HEK293 (cell line): Measurements from ENCODE around the gene FGF22.
A peak's percentile ranks its signal among the peaks of the same experiment; 100 is the strongest.

ENCODE experiments used
- CTCF ChIA-PET: fragments of 350-600 bp; formaldehyde crosslinking; extraction: SDS; loops from one replicate; lab custom pipeline; 2021; ENCODE audit warnings: antibody characterized with exemption; lab: Yijun Ruan, JAX
- POLR2A ChIA-PET: fragments of 300-600 bp; formaldehyde crosslinking; extraction: SDS; loops from one replicate; lab custom pipeline; 2020; ENCODE audit warnings: antibody characterized with exemption, inconsistent platforms; lab: Yijun Ruan, JAX
- H3K27ac ChIP-seq: fragments of 200-500 bp; sonication (Bioruptor generic); 2 replicates; pipeline ENCODE4 v1.5.1; 2014; ENCODE audit warnings: low read depth, low read length, control low read depth, inconsistent platforms; ENCODE audit errors: extremely low read depth
- H3K36me3 ChIP-seq, 2 experiments: fragments of 200-500 bp in 1 of 2; sonication (Bioruptor generic) in 1 of 2; 1 replicate in 1 of 2; 2 replicates in 1 of 2; pipeline ENCODE4 v1.5.1; 2014 to 2017; ENCODE audit warnings: inconsistent platforms in 2 of 2, low read length in 2 of 2; ENCODE audit not compliant: control insufficient read depth in 2 of 2, insufficient read depth in 1 of 2
- H3K4me1 ChIP-seq: fragments of 200-500 bp; sonication (Bioruptor generic); 2 replicates; pipeline ENCODE4 v1.5.1; 2014; ENCODE audit warnings: mild to moderate bottlenecking, low read length, inconsistent platforms; ENCODE audit not compliant: control insufficient read depth, insufficient read depth
- H3K4me3 ChIP-seq: 2 replicates; pipeline ENCODE4 v1.5.1; 2011; ENCODE audit warnings: low read depth, mild to moderate bottlenecking, control low read depth, low read length, moderate library complexity
- H3K9me3 ChIP-seq: fragments of 200-500 bp; sonication (Bioruptor generic); 2 replicates; pipeline ENCODE4 v1.5.1; 2014; ENCODE audit warnings: low read depth, low read length, inconsistent platforms; ENCODE audit not compliant: control insufficient read depth, insufficient read depth
- GLIS1 ChIP-seq: fragments of 450-650 bp; formaldehyde crosslinking; IDR thresholded peaks from 2 replicates; pipeline ENCODE4 v1.5.1; 2016; ENCODE audit warnings: missing biosample characterization, missing genetic modification characterization
- HOXA7 ChIP-seq: sonication (generic); formaldehyde crosslinking; IDR thresholded peaks from 2 replicates; pipeline ENCODE4 v1.8.1; 2022; ENCODE audit warnings: missing genetic modification reagents, borderline replicate concordance
- HOXD13 ChIP-seq: sonication (generic); formaldehyde crosslinking; IDR thresholded peaks from 2 replicates; pipeline ENCODE4 v1.8.0; 2022; ENCODE audit warnings: missing genetic modification reagents, borderline replicate concordance
- KLF16 ChIP-seq: fragments of 450-650 bp; formaldehyde crosslinking; IDR thresholded peaks from 2 replicates; pipeline ENCODE4 v1.5.1; 2017; ENCODE audit warnings: missing biosample characterization, missing genetic modification characterization
- KLF8 ChIP-seq: fragments of 450-650 bp; formaldehyde crosslinking; IDR thresholded peaks from 2 replicates; pipeline ENCODE4 v1.5.1; 2016; ENCODE audit warnings: missing biosample characterization, missing genetic modification characterization
- PBX3 ChIP-seq: sonication (generic); formaldehyde crosslinking; IDR thresholded peaks from 2 replicates; pipeline ENCODE4 v1.8.1; 2022; ENCODE audit warnings: mild to moderate bottlenecking, moderate library complexity, missing genetic modification reagents
- ZIC2 ChIP-seq: fragments of 450-650 bp; formaldehyde crosslinking; IDR thresholded peaks from 2 replicates; pipeline ENCODE4 v1.5.1; 2016; ENCODE audit warnings: missing biosample characterization, missing genetic modification characterization
- ZNF112 ChIP-seq: fragments of 450-650 bp; formaldehyde crosslinking; IDR thresholded peaks from 2 replicates; pipeline ENCODE4 v1.5.0; 2017; ENCODE audit warnings: missing biosample characterization, missing genetic modification characterization
- ZNF2 ChIP-seq: fragments of 450-650 bp; formaldehyde crosslinking; IDR thresholded peaks from 2 replicates; pipeline ENCODE4 v1.5.1; 2016; ENCODE audit warnings: missing biosample characterization, missing genetic modification characterization
- ZNF37A ChIP-seq: fragments of 450-650 bp; IDR thresholded peaks from 2 replicates; pipeline ENCODE4 v1.5.1; 2018; ENCODE audit warnings: missing biosample characterization, missing genetic modification characterization
- ZNF404 ChIP-seq: fragments of 450-650 bp; formaldehyde crosslinking; IDR thresholded peaks from 2 replicates; pipeline ENCODE4 v1.5.1; 2017; ENCODE audit warnings: missing biosample characterization, missing genetic modification characterization
- ZNF777 ChIP-seq: fragments of 450-650 bp; formaldehyde crosslinking; IDR thresholded peaks from 2 replicates; pipeline ENCODE4 v1.5.1; 2017; ENCODE audit warnings: missing biosample characterization, missing genetic modification characterization, borderline replicate concordance
- ZNF837 ChIP-seq: fragments of 450-650 bp; formaldehyde crosslinking; IDR thresholded peaks from 2 replicates; pipeline ENCODE4 v1.5.1; 2016; ENCODE audit warnings: missing biosample characterization, missing genetic modification characterization
- ZNF843 ChIP-seq: fragments of 450-650 bp; formaldehyde crosslinking; IDR thresholded peaks from 2 replicates; pipeline ENCODE4 v1.5.1; 2016; ENCODE audit warnings: missing biosample characterization, missing genetic modification characterization
- ZSCAN5A ChIP-seq: fragments of 450-650 bp; formaldehyde crosslinking; IDR thresholded peaks from 2 replicates; pipeline ENCODE4 v1.5.1; 2016; ENCODE audit warnings: missing biosample characterization, missing genetic modification characterization
- TF ChIP-seq, protein P1 (sequence below): fragments of 450-650 bp; formaldehyde crosslinking; conservative IDR thresholded peaks from 2 replicates; pipeline ENCODE4 v1.5.1; 2016; ENCODE audit warnings: low read depth, missing biosample characterization, missing genetic modification characterization

FGF22 gene

DNA sequence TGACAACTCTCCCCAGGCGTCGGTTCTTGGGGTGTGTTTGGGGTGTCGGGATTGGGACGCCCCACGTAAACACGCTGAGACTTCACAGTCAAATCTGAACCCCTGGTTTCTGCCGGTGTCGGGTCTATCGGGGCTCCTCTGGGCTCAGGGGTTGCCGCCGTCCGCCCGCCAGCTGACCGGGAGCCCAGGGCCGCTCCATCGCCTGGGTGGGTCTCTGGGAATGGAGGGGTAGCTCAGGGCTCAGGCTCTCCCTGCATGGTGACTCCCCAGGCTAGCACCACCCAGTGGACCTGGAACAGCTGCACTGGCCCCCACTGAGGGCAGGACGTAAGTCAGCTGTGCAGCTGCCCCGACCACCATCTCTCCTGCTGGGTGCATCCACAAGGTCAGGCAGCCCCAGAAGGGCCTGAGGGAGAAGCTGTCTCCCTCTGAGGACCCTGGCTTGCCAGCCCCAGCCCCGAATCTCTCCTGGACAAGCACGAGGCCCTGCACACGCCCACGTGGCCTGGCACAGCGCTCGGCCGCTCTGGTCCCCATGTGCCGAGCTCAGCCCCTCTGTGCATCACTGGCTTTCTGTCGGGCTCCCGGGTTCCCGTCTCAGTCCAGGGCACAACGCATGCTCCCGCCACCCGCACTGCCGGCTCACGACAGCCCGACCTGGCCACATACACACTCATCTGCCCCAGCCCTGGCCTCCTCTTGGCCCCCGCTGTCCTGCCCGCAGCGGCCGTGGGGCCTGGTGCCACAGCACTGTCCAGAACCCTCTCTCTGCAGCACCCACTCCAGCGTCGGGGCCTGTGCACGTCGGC, 17.3 kb downstream of the FGF22 start:
- Histone ChIP-seq H3K4me1 (peaks cover 9% of the 10 kb centered on the region), H3K4me3 (no peak overlapping the region), H3K9me3 (no peaks in the 10 kb centered on the region), H3K36me3 (peaks cover 6 to 79% of the 10 kb centered on the region in 2 experiments; a peak in 2 of 3 replicates), H3K27ac (no peak overlapping the region)
- TF ChIP-seq ZIC2 (peak; percentile 48), HOXA7 (no peak), GLIS1 (0 out of 2 replicates have a peak, but pooled peaks have one; percentile 7), ZNF37A (no peak)
- ChIA-PET CTCF (no interaction called here), POLR2A (no interaction called here)

DNA sequence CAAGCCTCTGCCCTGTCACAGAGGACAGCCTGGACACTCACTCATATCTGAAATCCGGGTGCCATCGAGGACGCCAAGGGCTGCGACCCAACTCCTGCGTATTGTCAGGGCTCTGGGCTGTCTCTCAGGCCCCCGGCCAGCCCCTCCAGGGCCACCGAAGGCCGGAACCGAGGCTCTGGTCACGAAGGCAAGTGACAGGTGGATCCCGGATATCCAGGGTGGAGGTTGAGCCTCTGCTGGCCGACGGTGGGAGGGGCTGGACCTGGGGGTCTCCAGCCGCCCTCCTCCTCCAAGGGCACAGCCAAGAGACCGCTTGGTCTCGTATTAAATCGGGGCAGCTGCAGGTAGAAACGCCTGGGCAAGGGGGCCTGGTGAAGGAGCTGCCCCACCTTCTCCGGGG, 17.9 kb downstream of the FGF22 start:
- CTCF ChIA-PET = no interaction called here
- peaks cover 9% of the 10 kb centered on the region for H3K4me1 ChIP-seq
- TF ChIP-seq ZIC2 = no peak
- no peak for TF ChIP-seq ZNF837 (tag by site-specific recombination)
- no peak for TF ChIP-seq PBX3 (CRISPR knock-in tag)
- TF ChIP-seq, protein P1, sequence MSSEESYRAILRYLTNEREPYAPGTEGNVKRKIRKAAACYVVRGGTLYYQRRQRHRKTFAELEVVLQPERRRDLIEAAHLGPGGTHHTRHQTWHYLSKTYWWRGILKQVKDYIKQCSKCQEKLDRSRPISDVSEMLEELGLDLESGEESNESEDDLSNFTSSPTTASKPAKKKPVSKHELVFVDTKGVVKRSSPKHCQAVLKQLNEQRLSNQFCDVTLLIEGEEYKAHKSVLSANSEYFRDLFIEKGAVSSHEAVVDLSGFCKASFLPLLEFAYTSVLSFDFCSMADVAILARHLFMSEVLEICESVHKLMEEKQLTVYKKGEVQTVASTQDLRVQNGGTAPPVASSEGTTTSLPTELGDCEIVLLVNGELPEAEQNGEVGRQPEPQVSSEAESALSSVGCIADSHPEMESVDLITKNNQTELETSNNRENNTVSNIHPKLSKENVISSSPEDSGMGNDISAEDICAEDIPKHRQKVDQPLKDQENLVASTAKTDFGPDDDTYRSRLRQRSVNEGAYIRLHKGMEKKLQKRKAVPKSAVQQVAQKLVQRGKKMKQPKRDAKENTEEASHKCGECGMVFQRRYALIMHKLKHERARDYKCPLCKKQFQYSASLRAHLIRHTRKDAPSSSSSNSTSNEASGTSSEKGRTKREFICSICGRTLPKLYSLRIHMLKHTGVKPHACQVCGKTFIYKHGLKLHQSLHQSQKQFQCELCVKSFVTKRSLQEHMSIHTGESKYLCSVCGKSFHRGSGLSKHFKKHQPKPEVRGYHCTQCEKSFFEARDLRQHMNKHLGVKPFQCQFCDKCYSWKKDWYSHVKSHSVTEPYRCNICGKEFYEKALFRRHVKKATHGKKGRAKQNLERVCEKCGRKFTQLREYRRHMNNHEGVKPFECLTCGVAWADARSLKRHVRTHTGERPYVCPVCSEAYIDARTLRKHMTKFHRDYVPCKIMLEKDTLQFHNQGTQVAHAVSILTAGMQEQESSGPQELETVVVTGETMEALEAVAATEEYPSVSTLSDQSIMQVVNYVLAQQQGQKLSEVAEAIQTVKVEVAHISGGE = no peak
- TF ChIP-seq ZSCAN5A (tag by site-specific recombination) = no peak
- no peak for TF ChIP-seq KLF16 (tag by site-specific recombination)
- no peak for TF ChIP-seq ZNF777
- TF ChIP-seq ZNF112 (tag by site-specific recombination) = no peak
- TF ChIP-seq KLF8 (tag by site-specific recombination) = no peak
- no peak for TF ChIP-seq HOXD13 (CRISPR knock-in tag)
- TF ChIP-seq ZNF843 (tag by site-specific recombination) = no peak
- no peak for TF ChIP-seq ZNF2
- no peak for TF ChIP-seq ZNF404 (tag by site-specific recombination)
- H3K27ac ChIP-seq = no peak overlapping the region
- H3K9me3 ChIP-seq = no peaks in the 10 kb centered on the region
- H3K4me3 ChIP-seq = no peak overlapping the region
- peaks cover 6 to 73% of the 10 kb centered on the region in 2 experiments; a peak in 2 of 3 replicates for H3K36me3 ChIP-seq
- POLR2A ChIA-PET = no interaction called here
